ENCODE results near the gene DERL2.
"Not testable (repeated sequence)": the region's sequence is repeated elsewhere in the genome, so short reads cannot be mapped to it uniquely, and the experiment has no call there.

- TF ChIP-seq CTCF (optimal IDR thresholded peaks at IDR 0.05 in 1 of 3, IDR thresholded peaks at IDR 0.05 in 1 of 3, conservative IDR thresholded peaks at IDR 0.05 in 1 of 3; ENCODE audit: extremely low read depth in 1 of 3, insufficient read depth in 2 of 3, low read length in 3 of 3); EZH2 (IDR thresholded peaks at IDR 0.05; ENCODE audit: low read length): not testable (repeated sequence)
Observed at GRCh38 chr17:5431234-5431633, 54.7 kb downstream of the DERL2 start.

All from keratinocyte (primary cell).